Stomach (tissue), 19 donors: ENCODE data around the gene TLX3. TPM values are rescaled to one million over a fixed set of nuclear protein-coding genes. Genes with fewer than 3 reads are reported as not detected.

ENCODE experiments used
- DNase-seq, 2 donors: peaks; one replicate each; pipeline versions ENCODE4 v3.0.0 to v3.0.0-alpha.2; 2013 to 2019
- H3K27ac ChIP-seq, 5 donors: fragments of 200-600 bp in 4 of 5; sonication (generic) in 4 of 5; one replicate each; pipeline ENCODE4 v1.5.1; 2013 to 2019; ENCODE audit warnings: mild to moderate bottlenecking in 1 of 5, moderate library complexity in 1 of 5
- H3K27me3 ChIP-seq, 3 donors: fragments of 200-600 bp; sonication (generic); one replicate each; pipeline ENCODE4 v1.5.1; 2017 to 2019; ENCODE audit warnings: mixed run types in 1 of 3
- H3K36me3 ChIP-seq, 4 donors: fragments of 200-600 bp; sonication (generic); 1 replicate in 3 of 4; 2 replicates in 1 of 4; pipeline ENCODE4 v1.5.1; 2016 to 2019
- H3K4me1 ChIP-seq, 4 donors: fragments of 200-600 bp; sonication (generic); one replicate each; pipeline ENCODE4 v1.5.1; 2016 to 2019
- H3K4me3 ChIP-seq, 4 donors: fragments of 200-600 bp; sonication (generic) in 3 of 4; one replicate each; pipeline ENCODE4 v1.5.1; 2016 to 2019; ENCODE audit warnings: mild to moderate bottlenecking in 1 of 4
- H3K9me3 ChIP-seq, 4 donors: fragments of 200-600 bp; sonication (generic); one replicate each; pipeline ENCODE4 v1.5.1; 2016 to 2019
- EP300 ChIP-seq: sonication (generic); formaldehyde crosslinking; IDR thresholded peaks from one replicate; pipeline ENCODE4 v1.6.1; 2017; ENCODE audit warnings: antibody characterized with exemption
- POLR2A ChIP-seq, 4 donors: fragments of 450-650 bp; IDR thresholded peaks; one replicate each; pipeline ENCODE4 v1.6.1; 2016; ENCODE audit warnings: antibody characterized with exemption in 4 of 4, control low read depth in 2 of 4, mild to moderate bottlenecking in 1 of 4, moderate library complexity in 1 of 4
- POLR2AphosphoS5 ChIP-seq, 3 donors: sonication (generic); formaldehyde crosslinking; IDR thresholded peaks; one replicate each; pipeline ENCODE4 v1.6.1; 2016; ENCODE audit warnings: antibody characterized with exemption in 3 of 3
- WGBS, 5 donors: extraction: QIAGEN DNeasy Blood & Tissue Kit in 3 of 5; methylation state at CpG; one replicate each; pipeline versions ENCODE4 v1.1.5 to v1.1.7; 2013 to 2018; 5-methylcytosine and 5-hydroxymethylcytosine counted together
- intact Hi-C: fragments of 100-400 bp; cut with DNase I; formaldehyde crosslinking; loops from one replicate; pipeline ENCODE4 v1.15.1; 2023; ENCODE audit warnings: low total_unique reads
- long read RNA-seq, 10 donors: transcript quantifications; one replicate each; lab custom pipeline, GENCODE V29; 2026
- polyA plus RNA-seq, 3 donors: library from polyadenylated mRNA; stranded (reverse); fragments of 200-250 nt; gene quantifications; one replicate each; pipeline ENCODE4 v1.2.3, GENCODE V29; 2013
- total RNA-seq, 5 donors: library from RNA; depleted of rRNA; stranded (reverse); fragments of >200 nt; gene quantifications; one replicate each; pipeline versions ENCODE4 v1.1.0 to v1.2.3, GENCODE V29; 2014 to 2016
- TF ChIP-seq, protein P1 (sequence below), 7 experiments: fragments of 450-650 bp in 4 of 7; fragments of 200-600 bp in 3 of 7; sonication (generic) in 3 of 7; IDR thresholded peaks; one replicate each; pipeline ENCODE4 v1.5.1; 2016 to 2019; ENCODE audit warnings: antibody characterized with exemption in 7 of 7, control low read depth in 2 of 7, mild to moderate bottlenecking in 1 of 7
- donor health status: healthy with polysubstance abuse.
- donor health status: Bipolar disorder and iron deficiency.
- donor health status: healthy.

The TLX3 gene
- total RNA-seq, result not detected
- polyA plus RNA-seq, result not detected
- long read RNA-seq, donor 1, result 0 reads
- long read RNA-seq, donor 2, partial matches to known transcripts, result 0 of 1 reads
- long read RNA-seq, donor 2, other reads (novel, unspliced or antisense), result 0 of 1 reads
- long read RNA-seq, donor 3, result 0 reads
- long read RNA-seq, donor 4, result 0 reads
- long read RNA-seq, donor 5, result 0 reads
- long read RNA-seq, donor 6, partial matches to known transcripts, result 0 of 1 reads
- long read RNA-seq, donor 6, other reads (novel, unspliced or antisense), result 0 of 1 reads
- long read RNA-seq, donor 7, result 0 reads
- long read RNA-seq, donor 8, result 0 reads
- long read RNA-seq, donor 9, result 0 reads
- long read RNA-seq, donor 10, partial matches to known transcripts, result 0 of 1 reads
- long read RNA-seq, donor 10, other reads (novel, unspliced or antisense), result 0 of 1 reads

DNA sequence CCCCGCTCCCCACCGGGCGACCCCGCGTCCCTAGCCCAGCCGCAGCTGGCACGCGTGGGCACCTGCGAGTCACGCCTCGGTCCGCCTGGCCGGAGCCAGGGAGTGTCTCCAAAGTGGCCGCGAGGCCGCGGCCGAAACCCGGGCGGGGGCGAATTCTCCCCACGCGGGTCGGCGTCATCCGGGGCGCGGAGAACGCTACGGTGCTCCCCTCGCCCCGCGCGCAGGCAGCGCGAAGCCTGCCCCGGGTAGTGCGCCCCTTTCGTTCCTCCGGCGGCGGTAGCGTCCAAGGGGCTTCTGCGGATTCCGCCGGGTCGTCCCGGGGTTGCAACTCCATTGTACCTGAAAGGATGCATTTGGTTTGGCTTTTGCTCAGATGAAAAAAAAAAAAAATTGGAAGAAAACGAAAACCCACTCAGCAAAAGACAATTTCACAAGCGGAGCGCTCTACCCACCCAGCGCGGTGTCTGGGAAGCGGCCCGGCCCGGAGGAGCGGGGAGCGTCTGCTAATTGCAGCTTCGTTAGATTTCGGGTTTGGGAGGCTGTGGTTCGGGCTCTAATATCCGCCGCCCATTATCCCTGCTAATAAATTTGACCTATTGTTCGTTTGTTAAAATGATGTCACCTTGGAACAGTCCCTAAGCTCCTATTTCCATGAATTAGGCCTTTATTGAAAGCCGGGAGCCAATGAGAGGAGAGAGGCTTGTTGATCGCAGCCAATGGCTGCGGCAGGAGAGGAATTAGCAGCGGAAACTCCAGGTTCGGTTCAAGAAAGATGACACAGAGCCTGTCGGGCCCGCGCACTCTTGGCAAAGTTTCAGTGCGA lies at the start of gene TLX3:
Gene TLX3 (plus strand): TSS at position 796 of the 823 bp plus-strand sequence. CDS start 118 bp downstream, outside the sequence.
- peak within 1 kb of the TSS in 2 of 4 donors; percentile 11 to 19 for H3K4me3 ChIP-seq
- no peaks in the 10 kb centered on the region for H3K36me3 ChIP-seq
- H3K4me1 ChIP-seq, result peaks cover 36 to 57% (median 51%) of the 10 kb centered on the region in 4 donors
- H3K27ac ChIP-seq, result no peak within 1 kb of the TSS
- H3K9me3 ChIP-seq, result peaks cover 0 to 10% (median 0%) of the 10 kb centered on the region in 4 donors
- peak in 1 of 2 donors; percentile 46 for DNase-seq
- 6 to 11% (median 10%) methylated on average over 44 to 73 of the region's 73 CpGs for WGBS, 5 donors
- peaks cover 70 to 100% (median 91%) of the 10 kb centered on the region in 3 donors for H3K27me3 ChIP-seq
- TF ChIP-seq POLR2A (IDR thresholded peaks at IDR 0.05), result no peak
- TF ChIP-seq, protein P1, sequence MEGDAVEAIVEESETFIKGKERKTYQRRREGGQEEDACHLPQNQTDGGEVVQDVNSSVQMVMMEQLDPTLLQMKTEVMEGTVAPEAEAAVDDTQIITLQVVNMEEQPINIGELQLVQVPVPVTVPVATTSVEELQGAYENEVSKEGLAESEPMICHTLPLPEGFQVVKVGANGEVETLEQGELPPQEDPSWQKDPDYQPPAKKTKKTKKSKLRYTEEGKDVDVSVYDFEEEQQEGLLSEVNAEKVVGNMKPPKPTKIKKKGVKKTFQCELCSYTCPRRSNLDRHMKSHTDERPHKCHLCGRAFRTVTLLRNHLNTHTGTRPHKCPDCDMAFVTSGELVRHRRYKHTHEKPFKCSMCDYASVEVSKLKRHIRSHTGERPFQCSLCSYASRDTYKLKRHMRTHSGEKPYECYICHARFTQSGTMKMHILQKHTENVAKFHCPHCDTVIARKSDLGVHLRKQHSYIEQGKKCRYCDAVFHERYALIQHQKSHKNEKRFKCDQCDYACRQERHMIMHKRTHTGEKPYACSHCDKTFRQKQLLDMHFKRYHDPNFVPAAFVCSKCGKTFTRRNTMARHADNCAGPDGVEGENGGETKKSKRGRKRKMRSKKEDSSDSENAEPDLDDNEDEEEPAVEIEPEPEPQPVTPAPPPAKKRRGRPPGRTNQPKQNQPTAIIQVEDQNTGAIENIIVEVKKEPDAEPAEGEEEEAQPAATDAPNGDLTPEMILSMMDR (IDR thresholded peaks at IDR 0.05), result no peak
- no peak for TF ChIP-seq EP300
- TF ChIP-seq POLR2AphosphoS5 (IDR thresholded peaks at IDR 0.05), result no peak
- intact Hi-C loops, result no loop called here

GRCh38 chr5:171261361-171261760 lies 47.7 kb upstream of the TLX3 start:
- Histone ChIP-seq H3K9me3 (no peaks in the 10 kb centered on the region), H3K4me1 (no peaks in the 10 kb centered on the region), H3K36me3 (no peaks in the 10 kb centered on the region), H3K27me3 (no peaks in the 10 kb centered on the region), H3K4me3 (no peak overlapping the region), H3K27ac (no peak overlapping the region)
- DNase-seq, result no peak
- 63 to 93% (median 79%) methylated on average over 1 of the region's 1 CpG for WGBS, 5 donors
- TF ChIP-seq EP300, result no peak
- TF ChIP-seq, protein P1 (IDR thresholded peaks at IDR 0.05), result no peak
- TF ChIP-seq POLR2AphosphoS5 (IDR thresholded peaks at IDR 0.05), result no peak
- no peak for TF ChIP-seq POLR2A (IDR thresholded peaks at IDR 0.05)
- intact Hi-C loops, result no loop called here

- Histone ChIP-seq H3K4me1 (no peaks in the 10 kb centered on the region), H3K36me3 (no peaks in the 10 kb centered on the region), H3K27me3 (no peaks in the 10 kb centered on the region), H3K9me3 (no peaks in the 10 kb centered on the region), H3K27ac (no peak overlapping the region), H3K4me3 (no peak overlapping the region)
- 84 to 95% (median 90%) methylated on average over 4 of the region's 4 CpGs for WGBS, 5 donors
- no peak for DNase-seq
- TF ChIP-seq, protein P1 (IDR thresholded peaks at IDR 0.05), result no peak
- TF ChIP-seq EP300, result no peak
- TF ChIP-seq POLR2AphosphoS5 (IDR thresholded peaks at IDR 0.05), result no peak
- no peak for TF ChIP-seq POLR2A (IDR thresholded peaks at IDR 0.05)
- intact Hi-C loops, result no loop called here
Observed at GRCh38 chr5:171261904-171262303, 47.1 kb upstream of the TLX3 start.

DNA sequence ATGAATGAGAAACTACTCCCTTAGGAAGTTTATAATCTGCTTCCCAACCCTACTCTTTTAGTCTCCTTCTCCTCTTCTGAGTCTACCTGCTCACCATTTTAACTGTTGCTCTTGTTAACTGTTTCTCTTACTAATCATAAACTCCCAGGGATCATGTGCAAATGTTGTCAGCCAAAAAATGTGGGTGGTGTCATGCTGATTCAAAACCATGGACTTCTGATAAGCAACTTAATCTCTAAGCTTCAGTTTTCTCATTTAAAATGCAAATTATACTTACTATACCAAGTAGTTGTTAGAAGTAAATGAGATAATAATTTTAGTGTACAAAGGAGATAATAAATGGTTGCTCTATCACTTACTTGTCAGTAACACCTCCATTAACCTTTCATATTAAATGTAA lies 45.9 kb upstream of the TLX3 start:
- intact Hi-C loops, result no loop called here

More for the DNA sequence above, 45.9 kb upstream of the TLX3 start:
- Histone ChIP-seq H3K27me3 (no peaks in the 10 kb centered on the region), H3K4me1 (no peaks in the 10 kb centered on the region), H3K27ac (no peak overlapping the region), H3K9me3 (no peaks in the 10 kb centered on the region), H3K36me3 (no peaks in the 10 kb centered on the region), H3K4me3 (no peak overlapping the region)
- no peak for TF ChIP-seq EP300
- TF ChIP-seq POLR2AphosphoS5 (IDR thresholded peaks at IDR 0.05), result no peak
- TF ChIP-seq POLR2A (IDR thresholded peaks at IDR 0.05), result no peak
- TF ChIP-seq, protein P1 (IDR thresholded peaks at IDR 0.05), result no peak
- no peak for DNase-seq
